Central memory CD4-positive, alpha-beta T cell (primary cell): ENCODE measurements around the gene SUPT5H.
"Not testable (repeated sequence)": the region's sequence is repeated elsewhere in the genome, so short reads cannot be mapped to it uniquely, and the experiment has no call there.

Source experiments
- DNase-seq: peaks from one replicate; pipeline ENCODE4 v3.0.0; 2022

Gene SUPT5H

DNA sequence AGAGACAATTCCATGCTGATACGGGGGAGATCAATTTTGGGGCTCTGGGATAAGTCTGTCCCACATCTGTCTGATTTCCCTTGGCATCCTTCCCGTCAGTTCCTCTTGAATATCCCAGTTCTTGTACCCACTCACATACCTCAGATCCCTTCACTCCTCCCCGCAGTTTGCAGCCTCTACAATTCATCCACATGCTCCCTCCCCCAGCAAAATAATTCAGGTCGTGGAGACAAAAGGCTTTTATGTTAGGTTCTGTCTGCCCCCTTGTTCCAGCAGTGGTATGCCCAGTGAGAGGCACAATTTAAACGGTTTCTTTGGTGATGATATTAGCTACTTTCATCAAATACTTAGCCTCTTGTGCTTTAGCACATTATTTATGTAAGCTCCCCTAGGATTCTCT is 19.2 kb upstream of the SUPT5H start:
- no peak for DNase-seq

GRCh38 chr19:39427707-39428106 is 17.7 kb upstream of the SUPT5H start:
- DNase-seq: no peak

GRCh38 chr19:39428283-39429112 is 16.9 kb upstream of the SUPT5H start:
- no peak for DNase-seq

GRCh38 chr19:39430675-39431593 is 14.4 kb upstream of the SUPT5H start:
- DNase-seq: peak; percentile 88

- no peak for DNase-seq
These were observed 12.7 kb upstream of the SUPT5H start for GRCh38 chr19:39432677-39433025.

DNA sequence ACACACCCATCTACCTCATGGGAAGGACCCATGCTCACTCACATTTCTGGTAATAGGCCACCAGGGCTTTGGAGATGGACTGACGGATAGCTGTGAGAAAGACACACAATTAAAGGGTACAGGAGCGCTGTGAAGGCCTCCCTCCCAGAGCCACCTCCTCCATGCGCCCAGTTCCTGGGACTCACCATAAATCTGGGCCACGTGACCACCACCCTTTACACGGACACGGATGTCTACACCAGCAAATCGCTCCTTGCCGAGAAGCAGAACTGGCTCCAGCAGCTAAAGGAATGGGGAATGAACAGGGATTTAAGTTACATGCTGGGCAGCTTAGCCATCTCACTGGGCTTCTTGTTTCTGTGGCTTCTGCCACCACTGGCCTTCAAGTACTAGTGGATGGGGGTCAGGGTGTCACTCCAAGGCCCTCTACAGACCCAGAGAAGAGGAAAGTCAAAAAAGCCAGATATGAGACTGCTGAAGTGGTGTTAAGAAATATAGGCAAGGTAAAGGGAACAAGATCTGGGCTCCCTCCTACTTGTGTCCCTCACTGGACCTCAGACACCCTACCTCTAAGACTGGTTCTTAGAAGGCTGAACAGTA is 11.8 kb upstream of the SUPT5H start:
- DNase-seq: no peak

DNA sequence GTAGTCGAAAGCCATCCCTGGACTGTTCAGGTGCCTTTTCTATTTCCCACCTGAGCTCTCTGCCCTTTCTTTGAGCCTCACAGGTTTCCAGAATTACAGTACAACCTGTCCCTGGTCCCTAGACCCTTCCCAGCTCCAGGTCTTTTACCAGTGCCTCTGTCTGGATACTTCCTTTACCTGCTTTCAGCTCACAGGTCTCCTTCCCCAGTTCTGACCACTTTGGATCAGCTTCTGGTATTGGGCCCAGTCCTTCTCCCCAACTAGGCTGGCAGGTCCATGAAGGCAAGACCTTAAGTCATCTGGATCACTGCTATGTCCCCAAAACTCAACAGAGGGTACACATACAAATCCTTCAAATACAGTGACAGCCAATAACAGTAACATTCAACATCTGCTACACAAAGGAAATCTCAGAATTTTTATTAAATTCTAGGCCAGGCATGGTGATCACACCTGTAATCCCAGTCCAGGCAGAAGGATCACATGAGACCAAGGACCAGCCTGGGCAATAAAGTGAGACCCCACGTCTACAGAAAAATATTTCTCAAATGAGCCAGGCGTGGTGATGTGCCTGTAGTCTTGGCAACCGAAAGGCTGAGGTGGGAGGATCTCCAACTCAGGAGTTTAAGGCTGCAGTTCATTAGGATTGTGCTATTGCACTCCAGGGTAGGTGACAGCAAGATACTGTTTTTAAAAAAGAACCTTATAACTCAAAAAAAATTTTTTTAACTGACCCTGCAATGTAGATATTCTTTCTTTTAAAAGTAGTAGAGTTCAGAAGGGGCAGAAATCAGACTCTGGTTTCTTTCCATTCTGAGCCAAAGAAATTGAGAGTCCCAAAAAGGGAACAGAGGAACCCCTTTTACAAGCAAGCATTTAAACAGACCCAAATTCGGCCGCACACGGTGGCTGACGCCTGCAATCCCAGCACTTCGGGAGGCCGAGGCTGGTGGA is 11.0 kb upstream of the SUPT5H start:
- DNase-seq: no peak

DNA sequence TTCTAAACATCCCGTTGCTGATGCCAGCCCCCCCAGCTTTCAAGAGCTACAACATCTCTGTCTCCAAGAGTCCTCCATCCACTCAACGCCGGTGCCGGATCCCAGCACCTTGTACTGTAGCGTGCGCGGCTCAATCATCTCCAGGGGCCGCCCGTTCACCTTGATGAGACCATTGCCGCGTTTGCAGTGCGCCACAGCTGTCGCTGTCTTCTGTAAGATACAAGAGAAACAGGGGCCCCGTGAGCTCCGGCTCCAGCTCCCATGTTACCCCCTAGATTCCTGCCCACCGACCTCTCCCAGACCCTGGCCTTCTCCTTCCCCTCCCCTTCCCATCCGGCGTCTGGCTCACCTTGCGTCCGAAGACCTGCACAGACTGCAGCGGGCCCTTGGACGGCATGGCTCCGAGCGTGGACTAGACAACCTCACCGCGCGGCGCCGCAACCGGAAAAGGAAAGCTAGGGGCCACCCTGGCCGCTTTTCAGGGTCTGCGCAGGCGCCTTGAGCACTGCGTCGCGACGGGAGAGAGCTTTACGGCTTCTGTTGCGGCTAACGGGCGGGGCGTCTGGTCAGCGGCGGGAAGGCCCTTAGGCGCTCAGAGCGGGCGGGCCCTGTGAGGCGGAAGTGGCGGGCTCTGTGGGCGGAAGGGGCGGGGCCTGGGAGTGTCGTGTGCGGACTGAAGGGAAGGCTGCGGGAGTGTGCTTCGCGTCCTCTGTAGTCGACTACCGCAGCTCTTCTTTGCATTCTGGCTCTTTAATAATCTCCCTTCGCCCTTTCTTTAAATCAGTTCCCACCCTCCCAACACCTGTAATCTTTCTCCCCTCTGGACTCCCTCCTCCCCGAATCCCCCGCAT is 9.7 kb upstream of the SUPT5H start, which contains the start of gene RPS16:
TSS of gene RPS16 (minus strand) at position 451 of the 851 bp plus-strand sequence. CDS start at position 397, 54 bp downstream.
- DNase-seq: peak; percentile 98

- no peak for DNase-seq
These were observed 9.0 kb upstream of the SUPT5H start for GRCh38 chr19:39436350-39436716.

DNA sequence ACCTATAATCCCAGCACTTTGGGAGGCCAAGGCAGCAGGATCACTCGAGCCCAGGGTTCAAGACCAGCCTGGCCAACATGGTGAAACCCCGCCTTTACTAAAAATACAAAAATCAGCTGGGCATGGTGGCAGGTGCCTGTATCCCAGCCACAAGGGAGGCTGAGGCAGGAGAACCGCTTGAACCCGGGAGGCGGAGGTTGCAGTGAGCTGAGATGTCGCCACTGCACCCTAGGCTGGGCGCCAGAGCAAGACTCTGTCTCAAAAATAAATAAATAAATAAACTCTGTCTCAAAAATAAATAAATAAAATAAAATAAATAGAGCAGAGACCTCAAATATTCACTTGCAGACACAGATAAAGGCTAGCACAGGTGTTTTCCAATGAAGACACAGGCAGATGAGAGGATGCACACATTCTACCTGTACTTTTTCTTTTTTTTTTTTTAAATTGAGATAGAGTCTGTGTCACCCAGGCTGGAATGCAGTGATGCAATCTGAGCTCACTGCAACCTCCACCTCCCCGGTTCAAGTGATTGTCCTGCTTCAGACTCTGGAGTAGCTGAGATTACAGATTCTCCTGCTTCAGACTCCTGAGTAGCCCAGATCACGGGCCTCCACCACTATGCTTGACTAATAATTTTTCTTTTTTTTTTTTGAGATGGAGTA is 7.0 kb upstream of the SUPT5H start:
- DNase-seq: no peak

DNA sequence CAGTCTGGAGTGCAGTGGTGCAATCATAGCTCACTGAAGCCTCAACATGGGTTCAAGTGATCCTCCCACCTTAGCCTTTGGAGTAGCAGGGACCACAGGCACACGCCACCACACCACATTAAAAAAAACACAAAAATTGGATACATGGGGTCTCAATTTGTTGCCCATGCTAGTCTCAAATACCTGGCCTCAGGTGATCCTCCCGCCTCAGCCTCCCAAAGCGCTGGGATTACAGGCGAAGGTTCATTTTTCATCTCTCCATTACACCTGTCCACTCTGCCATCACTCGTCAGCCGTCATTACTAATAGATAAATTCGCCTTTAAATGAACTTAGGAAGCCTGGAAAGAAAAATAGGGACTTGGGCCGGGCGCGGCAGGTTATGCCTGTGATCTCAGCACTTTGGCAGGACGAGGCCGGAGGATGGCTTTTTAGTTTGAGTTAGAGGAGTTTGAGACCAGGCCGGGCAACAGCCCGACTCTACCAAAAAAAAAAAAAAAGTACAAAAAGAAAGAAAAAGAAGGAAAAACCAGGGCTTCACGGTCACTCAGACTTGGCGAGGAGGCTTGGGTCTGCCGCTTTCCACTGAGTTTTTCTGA is 685 bp upstream of the SUPT5H start:
- DNase-seq: no peak

DNA sequence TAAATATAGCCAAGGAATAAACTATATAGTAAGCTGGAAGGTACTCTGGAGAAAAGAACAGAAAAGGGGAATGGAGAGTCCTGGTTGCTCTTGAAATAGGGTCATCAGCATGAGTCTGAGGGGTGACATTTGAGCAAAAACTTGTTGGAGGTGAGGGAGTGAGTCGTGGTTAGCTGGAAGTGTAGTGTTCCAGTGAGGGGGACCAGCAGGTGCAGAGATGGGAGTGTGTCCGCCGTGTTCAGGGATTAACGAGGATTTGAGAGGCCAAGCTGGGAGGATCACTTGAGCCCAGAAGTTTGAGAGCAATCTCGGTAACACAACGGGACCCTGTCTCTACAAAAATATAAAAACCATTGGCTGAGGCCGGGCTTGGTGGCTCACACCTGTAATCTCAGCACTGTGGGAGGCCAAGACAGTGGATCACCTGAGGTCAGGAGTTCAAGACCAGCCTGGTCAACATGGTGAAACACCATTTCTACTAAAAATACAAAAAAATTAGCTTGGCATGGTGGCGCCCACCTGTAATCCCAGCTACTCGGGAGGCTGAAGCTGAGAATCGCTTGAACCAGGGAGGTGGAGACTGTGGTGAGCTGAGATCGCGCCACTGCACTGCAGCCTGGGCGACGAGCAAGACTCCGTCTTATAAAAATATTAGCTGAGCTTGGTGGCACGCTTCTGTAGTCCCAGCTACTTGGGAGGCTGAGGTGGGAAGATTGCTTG is 1.1 kb downstream of the SUPT5H start:
- DNase-seq: no peak

DNA sequence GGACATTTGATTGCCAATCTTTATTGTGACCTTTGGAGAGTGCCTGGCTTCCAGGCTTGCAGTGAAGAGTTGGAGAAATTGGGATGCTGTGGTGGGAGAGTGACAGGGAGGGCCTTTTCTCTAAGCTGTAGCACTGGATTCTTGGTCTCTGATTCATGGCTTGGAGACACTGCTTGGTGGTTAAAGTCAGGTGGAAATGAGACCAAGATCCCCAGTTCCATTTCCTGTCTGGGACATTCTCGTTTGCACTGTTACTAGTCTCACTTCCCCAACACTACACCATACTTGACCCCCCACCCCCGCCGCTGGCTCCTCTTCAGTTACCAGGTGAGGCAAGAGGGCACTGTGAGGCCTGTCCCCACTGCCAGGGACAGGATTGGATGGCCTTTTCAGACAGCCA is 2.9 kb downstream of the SUPT5H start:
- no peak for DNase-seq

DNA sequence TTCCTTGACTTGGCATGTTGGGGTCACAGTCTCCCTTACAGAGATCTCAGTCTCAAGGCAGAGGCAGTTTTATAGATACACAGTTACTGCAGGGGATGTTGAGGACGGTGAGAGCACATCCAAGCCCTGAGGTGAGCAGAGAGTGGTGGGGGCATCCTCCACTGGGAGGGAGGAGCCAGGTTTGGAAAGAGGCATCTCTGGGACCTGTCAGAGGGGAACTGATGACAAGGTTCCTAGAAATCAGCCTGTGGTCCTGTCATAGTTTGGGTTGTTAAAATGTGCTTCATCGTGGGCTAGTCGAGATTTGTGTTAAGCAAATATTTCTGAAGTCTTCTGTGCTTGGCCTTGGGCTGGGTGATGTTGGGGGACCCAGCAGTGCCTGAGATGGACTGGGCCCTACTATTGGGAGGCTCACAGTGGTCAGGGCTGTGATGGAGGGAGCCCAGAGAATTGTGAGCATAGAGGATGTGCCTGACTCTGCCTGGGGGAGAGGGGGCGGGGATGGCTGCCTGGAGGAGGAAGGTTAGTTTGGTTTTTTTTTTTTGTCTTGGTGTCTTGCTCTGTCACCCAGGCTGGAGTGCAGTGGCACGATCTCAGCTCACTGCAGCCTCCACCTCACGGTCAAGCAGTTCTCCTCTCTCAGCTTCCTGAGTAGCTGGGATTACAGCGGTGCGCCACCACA is 3.9 kb downstream of the SUPT5H start:
- no peak for DNase-seq

GRCh38 chr19:39451257-39451656 is 5.9 kb downstream of the SUPT5H start:
- not testable (repeated sequence) for DNase-seq

DNA sequence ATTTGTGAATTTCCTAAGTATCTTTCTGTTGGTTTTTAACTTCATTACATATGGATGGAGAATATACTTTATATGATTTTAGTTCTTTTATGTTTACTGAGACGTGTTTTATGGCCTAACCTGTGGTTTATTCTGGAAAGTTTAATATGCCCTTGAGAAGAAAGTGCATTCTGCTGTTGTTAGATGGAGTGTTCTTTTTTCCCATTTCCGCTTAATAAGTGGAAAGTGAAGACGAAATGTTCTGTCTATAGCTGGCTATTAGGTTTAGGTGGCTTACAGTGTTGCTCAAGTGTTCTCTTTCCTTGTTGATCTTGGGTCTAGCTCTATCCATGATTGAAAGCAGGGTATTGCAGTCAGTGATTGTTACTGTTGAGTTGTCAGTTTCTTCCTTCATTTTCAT is 18.0 kb downstream of the SUPT5H start:
- DNase-seq: no peak

GRCh38 chr19:39465956-39466747 is 20.8 kb downstream of the SUPT5H start:
- DNase-seq: no peak

GRCh38 chr19:39467941-39468340 is 22.6 kb downstream of the SUPT5H start:
- DNase-seq: no peak
